H1 (cell line): ENCODE data around the gene MIB2. TPM values are rescaled to one million over a fixed set of nuclear protein-coding genes. Genes with fewer than 3 reads are reported as not detected.

Experiments
- ASH2L ChIP-seq: fragments of 200-600, 300-600 bp; sonication (generic); IDR thresholded peaks from one replicate; pipeline ENCODE4 v1.7.1; 2017; ENCODE audit warnings: low read length
- BCL11A ChIP-seq, 2 experiments: IDR thresholded peaks; one replicate each; pipeline ENCODE4 v1.6.1; 2011; ENCODE audit warnings: low read depth in 2 of 2, low read length in 2 of 2, mild to moderate bottlenecking in 2 of 2
- EZH2 ChIP-seq: fragments of 200-600 bp; sonication (generic); IDR thresholded peaks from 2 replicates; pipeline ENCODE4 v1.7.1; 2012; ENCODE audit warnings: low read depth, mild to moderate bottlenecking, moderate library complexity, low read length, inconsistent platforms; ENCODE audit not compliant: severe bottlenecking
- KDM5A ChIP-seq: fragments of 200-600 bp; IDR thresholded peaks from 2 replicates; pipeline ENCODE4 v1.7.1; 2012; ENCODE audit warnings: mild to moderate bottlenecking, low read length, inconsistent platforms, mixed read lengths
- NANOG ChIP-seq: IDR thresholded peaks from 2 replicates; pipeline ENCODE4 v1.6.1; 2011; ENCODE audit warnings: low read length, low read depth, mild to moderate bottlenecking, inconsistent platforms; ENCODE audit not compliant: insufficient read depth, poor library complexity, severe bottlenecking
- TBP ChIP-seq: IDR thresholded peaks from 2 replicates; pipeline ENCODE4 v1.6.1; 2011; ENCODE audit warnings: low read depth, low read length, improper control_type of control experiment
- polyA plus RNA-seq, 7 experiments: library from polyadenylated mRNA; depleted of rRNA in 3 of 7; stranded (reverse) in 5 of 7; unstranded in 2 of 7; fragments of >200 nt in 5 of 7; fragments of 200-250 nt in 2 of 7; gene quantifications; 1 replicate in 5 of 7; 2 replicates in 1 of 7; 4 replicates in 1 of 7; pipeline versions ENCODE4 v1.2.1 to v1.2.3, GENCODE V29; 2011 to 2013; ENCODE audit warnings: missing spikeins in 2 of 7, mixed read lengths in 2 of 7
- total RNA-seq: library from RNA; stranded (reverse); fragmentation: NEBNext Ultra II Directional; extraction: Animal tissue kit (Norgen Biotek cat#: 25700); gene quantifications from 2 replicates; pipeline ENCODE4 v1.2.1, GENCODE V29; 2021
- TF ChIP-seq, protein P1 (sequence below): fragments of 300-600 bp; sonication (generic); IDR thresholded peaks from 2 replicates; pipeline ENCODE4 v1.7.1; 2012; ENCODE audit warnings: low read length, moderate library complexity, mild to moderate bottlenecking, inconsistent platforms; ENCODE audit not compliant: insufficient replicate concordance
- TF ChIP-seq, protein P2 (sequence below): IDR thresholded peaks from 2 replicates; pipeline ENCODE4 v1.6.1; 2012; ENCODE audit warnings: inconsistent platforms
- TF ChIP-seq, protein P3 (sequence below): IDR thresholded peaks from 2 replicates; pipeline ENCODE4 v1.6.1; 2012; ENCODE audit warnings: low read length, inconsistent platforms

Gene MIB2
- total and polyA plus RNA-seq, 2 of the 8 experiments (the other 6 are each of a cell fraction or from before 2014, with no cell fraction given) = 32.5 to 60.0 TPM

DNA sequence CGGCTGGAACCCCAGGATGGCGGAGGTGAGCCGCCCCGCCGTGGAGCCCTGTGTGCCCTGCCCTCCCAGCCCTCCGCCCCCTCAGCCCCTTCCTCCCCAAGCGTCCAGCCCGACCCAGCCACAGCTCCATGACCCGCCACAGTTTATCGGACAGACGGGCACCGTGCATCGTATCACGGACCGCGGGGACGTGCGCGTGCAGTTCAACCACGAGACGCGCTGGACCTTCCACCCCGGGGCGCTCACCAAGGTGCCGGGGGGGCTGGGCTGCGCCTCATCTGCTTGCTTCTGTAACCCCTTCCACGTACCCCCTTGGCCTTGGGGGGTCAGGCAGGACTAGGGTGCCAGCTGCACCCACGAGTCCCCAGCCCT is 10.1 kb downstream of the MIB2 start (continued):
- TF ChIP-seq, protein P1, sequence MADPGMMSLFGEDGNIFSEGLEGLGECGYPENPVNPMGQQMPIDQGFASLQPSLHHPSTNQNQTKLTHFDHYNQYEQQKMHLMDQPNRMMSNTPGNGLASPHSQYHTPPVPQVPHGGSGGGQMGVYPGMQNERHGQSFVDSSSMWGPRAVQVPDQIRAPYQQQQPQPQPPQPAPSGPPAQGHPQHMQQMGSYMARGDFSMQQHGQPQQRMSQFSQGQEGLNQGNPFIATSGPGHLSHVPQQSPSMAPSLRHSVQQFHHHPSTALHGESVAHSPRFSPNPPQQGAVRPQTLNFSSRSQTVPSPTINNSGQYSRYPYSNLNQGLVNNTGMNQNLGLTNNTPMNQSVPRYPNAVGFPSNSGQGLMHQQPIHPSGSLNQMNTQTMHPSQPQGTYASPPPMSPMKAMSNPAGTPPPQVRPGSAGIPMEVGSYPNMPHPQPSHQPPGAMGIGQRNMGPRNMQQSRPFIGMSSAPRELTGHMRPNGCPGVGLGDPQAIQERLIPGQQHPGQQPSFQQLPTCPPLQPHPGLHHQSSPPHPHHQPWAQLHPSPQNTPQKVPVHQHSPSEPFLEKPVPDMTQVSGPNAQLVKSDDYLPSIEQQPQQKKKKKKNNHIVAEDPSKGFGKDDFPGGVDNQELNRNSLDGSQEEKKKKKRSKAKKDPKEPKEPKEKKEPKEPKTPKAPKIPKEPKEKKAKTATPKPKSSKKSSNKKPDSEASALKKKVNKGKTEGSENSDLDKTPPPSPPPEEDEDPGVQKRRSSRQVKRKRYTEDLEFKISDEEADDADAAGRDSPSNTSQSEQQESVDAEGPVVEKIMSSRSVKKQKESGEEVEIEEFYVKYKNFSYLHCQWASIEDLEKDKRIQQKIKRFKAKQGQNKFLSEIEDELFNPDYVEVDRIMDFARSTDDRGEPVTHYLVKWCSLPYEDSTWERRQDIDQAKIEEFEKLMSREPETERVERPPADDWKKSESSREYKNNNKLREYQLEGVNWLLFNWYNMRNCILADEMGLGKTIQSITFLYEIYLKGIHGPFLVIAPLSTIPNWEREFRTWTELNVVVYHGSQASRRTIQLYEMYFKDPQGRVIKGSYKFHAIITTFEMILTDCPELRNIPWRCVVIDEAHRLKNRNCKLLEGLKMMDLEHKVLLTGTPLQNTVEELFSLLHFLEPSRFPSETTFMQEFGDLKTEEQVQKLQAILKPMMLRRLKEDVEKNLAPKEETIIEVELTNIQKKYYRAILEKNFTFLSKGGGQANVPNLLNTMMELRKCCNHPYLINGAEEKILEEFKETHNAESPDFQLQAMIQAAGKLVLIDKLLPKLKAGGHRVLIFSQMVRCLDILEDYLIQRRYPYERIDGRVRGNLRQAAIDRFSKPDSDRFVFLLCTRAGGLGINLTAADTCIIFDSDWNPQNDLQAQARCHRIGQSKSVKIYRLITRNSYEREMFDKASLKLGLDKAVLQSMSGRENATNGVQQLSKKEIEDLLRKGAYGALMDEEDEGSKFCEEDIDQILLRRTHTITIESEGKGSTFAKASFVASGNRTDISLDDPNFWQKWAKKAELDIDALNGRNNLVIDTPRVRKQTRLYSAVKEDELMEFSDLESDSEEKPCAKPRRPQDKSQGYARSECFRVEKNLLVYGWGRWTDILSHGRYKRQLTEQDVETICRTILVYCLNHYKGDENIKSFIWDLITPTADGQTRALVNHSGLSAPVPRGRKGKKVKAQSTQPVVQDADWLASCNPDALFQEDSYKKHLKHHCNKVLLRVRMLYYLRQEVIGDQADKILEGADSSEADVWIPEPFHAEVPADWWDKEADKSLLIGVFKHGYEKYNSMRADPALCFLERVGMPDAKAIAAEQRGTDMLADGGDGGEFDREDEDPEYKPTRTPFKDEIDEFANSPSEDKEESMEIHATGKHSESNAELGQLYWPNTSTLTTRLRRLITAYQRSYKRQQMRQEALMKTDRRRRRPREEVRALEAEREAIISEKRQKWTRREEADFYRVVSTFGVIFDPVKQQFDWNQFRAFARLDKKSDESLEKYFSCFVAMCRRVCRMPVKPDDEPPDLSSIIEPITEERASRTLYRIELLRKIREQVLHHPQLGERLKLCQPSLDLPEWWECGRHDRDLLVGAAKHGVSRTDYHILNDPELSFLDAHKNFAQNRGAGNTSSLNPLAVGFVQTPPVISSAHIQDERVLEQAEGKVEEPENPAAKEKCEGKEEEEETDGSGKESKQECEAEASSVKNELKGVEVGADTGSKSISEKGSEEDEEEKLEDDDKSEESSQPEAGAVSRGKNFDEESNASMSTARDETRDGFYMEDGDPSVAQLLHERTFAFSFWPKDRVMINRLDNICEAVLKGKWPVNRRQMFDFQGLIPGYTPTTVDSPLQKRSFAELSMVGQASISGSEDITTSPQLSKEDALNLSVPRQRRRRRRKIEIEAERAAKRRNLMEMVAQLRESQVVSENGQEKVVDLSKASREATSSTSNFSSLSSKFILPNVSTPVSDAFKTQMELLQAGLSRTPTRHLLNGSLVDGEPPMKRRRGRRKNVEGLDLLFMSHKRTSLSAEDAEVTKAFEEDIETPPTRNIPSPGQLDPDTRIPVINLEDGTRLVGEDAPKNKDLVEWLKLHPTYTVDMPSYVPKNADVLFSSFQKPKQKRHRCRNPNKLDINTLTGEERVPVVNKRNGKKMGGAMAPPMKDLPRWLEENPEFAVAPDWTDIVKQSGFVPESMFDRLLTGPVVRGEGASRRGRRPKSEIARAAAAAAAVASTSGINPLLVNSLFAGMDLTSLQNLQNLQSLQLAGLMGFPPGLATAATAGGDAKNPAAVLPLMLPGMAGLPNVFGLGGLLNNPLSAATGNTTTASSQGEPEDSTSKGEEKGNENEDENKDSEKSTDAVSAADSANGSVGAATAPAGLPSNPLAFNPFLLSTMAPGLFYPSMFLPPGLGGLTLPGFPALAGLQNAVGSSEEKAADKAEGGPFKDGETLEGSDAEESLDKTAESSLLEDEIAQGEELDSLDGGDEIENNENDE = no peak
- no peak for TF ChIP-seq EZH2
- TF ChIP-seq BCL11A (IDR thresholded peaks at IDR 0.05; ENCODE audit: low read depth in 2 of 2, low read length in 2 of 2) = no peak
- TF ChIP-seq, protein P2, sequence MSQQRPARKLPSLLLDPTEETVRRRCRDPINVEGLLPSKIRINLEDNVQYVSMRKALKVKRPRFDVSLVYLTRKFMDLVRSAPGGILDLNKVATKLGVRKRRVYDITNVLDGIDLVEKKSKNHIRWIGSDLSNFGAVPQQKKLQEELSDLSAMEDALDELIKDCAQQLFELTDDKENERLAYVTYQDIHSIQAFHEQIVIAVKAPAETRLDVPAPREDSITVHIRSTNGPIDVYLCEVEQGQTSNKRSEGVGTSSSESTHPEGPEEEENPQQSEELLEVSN = no peak
- no peak for TF ChIP-seq NANOG
- no peak for TF ChIP-seq ASH2L
- TF ChIP-seq KDM5A = no peak
- no peak for TF ChIP-seq TBP
- TF ChIP-seq, protein P3, sequence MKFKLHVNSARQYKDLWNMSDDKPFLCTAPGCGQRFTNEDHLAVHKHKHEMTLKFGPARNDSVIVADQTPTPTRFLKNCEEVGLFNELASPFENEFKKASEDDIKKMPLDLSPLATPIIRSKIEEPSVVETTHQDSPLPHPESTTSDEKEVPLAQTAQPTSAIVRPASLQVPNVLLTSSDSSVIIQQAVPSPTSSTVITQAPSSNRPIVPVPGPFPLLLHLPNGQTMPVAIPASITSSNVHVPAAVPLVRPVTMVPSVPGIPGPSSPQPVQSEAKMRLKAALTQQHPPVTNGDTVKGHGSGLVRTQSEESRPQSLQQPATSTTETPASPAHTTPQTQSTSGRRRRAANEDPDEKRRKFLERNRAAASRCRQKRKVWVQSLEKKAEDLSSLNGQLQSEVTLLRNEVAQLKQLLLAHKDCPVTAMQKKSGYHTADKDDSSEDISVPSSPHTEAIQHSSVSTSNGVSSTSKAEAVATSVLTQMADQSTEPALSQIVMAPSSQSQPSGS = no peak
